Hepatocyte (in vitro differentiated cells): ENCODE measurements around the gene RABL6.
"Not testable (repeated sequence)": the region's sequence is repeated elsewhere in the genome, so short reads cannot be mapped to it uniquely, and the experiment has no call there.

ENCODE experiments used
- CTCF ChIP-seq: fragments of 200-600 bp; sonication (generic); IDR thresholded peaks from 2 replicates; pipeline ENCODE4 v1.5.1; 2016; ENCODE audit warnings: antibody characterized with exemption, mild to moderate bottlenecking; ENCODE audit not compliant: poor library complexity
- EZH2 ChIP-seq: fragments of 200-600 bp; sonication (generic); IDR thresholded peaks from 2 replicates; pipeline ENCODE4 v1.6.1; 2016; ENCODE audit warnings: antibody characterized with exemption, mild to moderate bottlenecking, borderline replicate concordance

- peak; percentile 78 for TF ChIP-seq CTCF
- not testable (repeated sequence) for TF ChIP-seq EZH2
Observed at GRCh38 chr9:136842380-136842948, 34.7 kb downstream of the RABL6 start, which contains the start of gene AJM1.
